ENCODE measurements around the gene MALL. TPM values are rescaled to one million over a fixed set of nuclear protein-coding genes. Genes with fewer than 3 reads are reported as not detected.

MALL gene
- total and polyA plus RNA-seq, 2 of the 8 experiments (the other 6 are each of a cell fraction or from before 2014, with no cell fraction given) = 3.9 to 8.0 TPM

GRCh38 chr2:110116033-110116710, 550 bp upstream of the MALL start (continued):
- no peak for TF ChIP-seq RNF2 (IDR thresholded peaks at IDR 0.05; ENCODE audit: borderline replicate concordance, low read depth, low read length, missing control alignments, poor library complexity, severe bottlenecking)
